H1 (cell line): Measurements from ENCODE around the gene TKTL2. TPM values are rescaled to one million over a fixed set of nuclear protein-coding genes. Genes with fewer than 3 reads are reported as not detected.

Experiments
- CTCF ChIA-PET: fragments of 300-600 bp; sonication (Branson Sonifier 250); formaldehyde crosslinking; loops from one replicate; lab custom pipeline; 2021; ENCODE audit not compliant: partially characterized antibody; lab: Charles Lee
- POLR2A ChIA-PET: fragments of 300-600 bp; sonication (Branson Sonifier 250); formaldehyde crosslinking; loops from one replicate; lab custom pipeline; 2021; ENCODE audit warnings: inconsistent platforms; ENCODE audit not compliant: partially characterized antibody; lab: Charles Lee
- DNase-seq, 2 experiments: peaks; one replicate each; pipeline versions ENCODE4 v3.0.0 to v3.0.0-alpha.2; 2010 to 2022; ENCODE audit warnings: low spot score in 2 of 2, low read depth in 1 of 2, mixed read lengths in 1 of 2
- FAIRE-seq: peaks from 2 replicates; lab custom pipeline; 2011; peaks lifted over from hg19 to GRCh38; lab: Jason Lieb, UNC
- H2AFZ ChIP-seq: 2 replicates; pipeline ENCODE4 v1.8.1; 2012; ENCODE audit warnings: low read length, inconsistent platforms
- H2AK5ac ChIP-seq: 2 replicates; pipeline ENCODE4 v1.6.1; 2013; ENCODE audit warnings: low read depth, low read length
- H2BK120ac ChIP-seq: replicated peaks from 2 replicates; pipeline ENCODE3; 2013; ENCODE audit warnings: low read depth, low read length, inconsistent platforms
- H2BK12ac ChIP-seq: 2 replicates; pipeline ENCODE4 v1.6.1; 2013; ENCODE audit warnings: low read depth, low read length
- H2BK15ac ChIP-seq: 2 replicates; pipeline ENCODE4 v1.6.1; 2013; ENCODE audit warnings: low read length
- H2BK20ac ChIP-seq: 2 replicates; pipeline ENCODE4 v1.6.1; 2013; ENCODE audit warnings: low read length
- H2BK5ac ChIP-seq: 2 replicates; pipeline ENCODE4 v1.6.1; 2013; ENCODE audit warnings: low read depth, low read length
- H3K14ac ChIP-seq: 2 replicates; pipeline ENCODE4 v1.6.1; 2013; ENCODE audit warnings: inconsistent platforms; ENCODE audit not compliant: insufficient read length
- H3K18ac ChIP-seq: 2 replicates; pipeline ENCODE4 v1.6.1; 2013; ENCODE audit warnings: low read length; ENCODE audit errors: extremely low read depth
- H3K23ac ChIP-seq: 2 replicates; pipeline ENCODE4 v1.6.1; 2013; ENCODE audit warnings: inconsistent platforms; ENCODE audit not compliant: insufficient read length
- H3K23me2 ChIP-seq: 2 replicates; pipeline ENCODE4 v1.6.1; 2013; ENCODE audit warnings: low read depth, low read length
- H3K27ac ChIP-seq: 2 replicates; pipeline ENCODE4 v1.6.1; 2011; ENCODE audit warnings: low read depth, low read length, inconsistent platforms
- H3K27me3 ChIP-seq, 4 experiments: replicated peaks in 1 of 4; 1 replicate in 1 of 4; 2 replicates in 3 of 4; pipeline versions ENCODE4 v1.6.1 to v1.8.1; 2011 to 2013; ENCODE audit warnings: low read length in 3 of 4, mild to moderate bottlenecking in 3 of 4, inconsistent platforms in 2 of 4, mixed read lengths in 2 of 4, moderate library complexity in 1 of 4; ENCODE audit not compliant: control insufficient read depth in 3 of 4, insufficient read depth in 3 of 4; ENCODE audit errors: extremely low read depth in 1 of 4
- H3K36me3 ChIP-seq, 4 experiments: 2 replicates each; pipeline versions ENCODE4 v1.6.1 to v1.8.1; 2011 to 2013; ENCODE audit warnings: mild to moderate bottlenecking in 4 of 4, low read length in 3 of 4, moderate library complexity in 2 of 4, control low read depth in 1 of 4, inconsistent platforms in 1 of 4; ENCODE audit not compliant: insufficient read depth in 4 of 4, control insufficient read depth in 2 of 4
- H3K4ac ChIP-seq: replicated peaks from 2 replicates; pipeline ENCODE3; 2013; ENCODE audit warnings: low read length, low read depth, mixed read lengths, inconsistent platforms; ENCODE audit not compliant: insufficient read length
- H3K4me1 ChIP-seq, 4 experiments: replicated peaks in 1 of 4; 1 replicate in 1 of 4; 2 replicates in 3 of 4; pipeline versions ENCODE4 v1.6.1 to v1.8.1; 2011 to 2013; ENCODE audit warnings: low read length in 3 of 4, inconsistent platforms in 2 of 4, mixed read lengths in 1 of 4; ENCODE audit not compliant: insufficient read depth in 4 of 4, control insufficient read depth in 3 of 4
- H3K4me2 ChIP-seq, 2 experiments: 2 replicates each; pipeline versions ENCODE4 v1.6.1 to v1.8.1; 2011 to 2013; ENCODE audit warnings: low read depth in 2 of 2, low read length in 2 of 2, control low read depth in 1 of 2, inconsistent platforms in 1 of 2, mild to moderate bottlenecking in 1 of 2; ENCODE audit not compliant: insufficient read depth in 1 of 2
- H3K4me3 ChIP-seq, 4 experiments: fragments of 200-600, 300-600 bp in 1 of 4; sonication (generic), shearing (Covaris generic), sonication (Bioruptor Twin) in 1 of 4; 2 replicates each; pipeline versions ENCODE4 v1.5.1 to v1.8.1; 2011 to 2016; ENCODE audit warnings: low read length in 4 of 4, low read depth in 3 of 4, control low read depth in 2 of 4, inconsistent platforms in 2 of 4, mild to moderate bottlenecking in 2 of 4, mixed read lengths in 1 of 4, moderate library complexity in 1 of 4; ENCODE audit not compliant: insufficient read depth in 2 of 4; ENCODE audit errors: extremely low read depth in 1 of 4
- H3K56ac ChIP-seq: replicated peaks from 2 replicates; pipeline ENCODE3; 2013; ENCODE audit warnings: low read depth, mild to moderate bottlenecking, mixed read lengths, low read length, inconsistent platforms; ENCODE audit not compliant: insufficient read length
- H3K79me1 ChIP-seq: 2 replicates; pipeline ENCODE4 v1.6.1; 2013; ENCODE audit warnings: low read depth, low read length, control low read depth
- H3K79me2 ChIP-seq, 2 experiments: 2 replicates each; pipeline versions ENCODE4 v1.6.1 to v1.8.1; 2012 to 2013; ENCODE audit warnings: low read length in 2 of 2, mild to moderate bottlenecking in 2 of 2, inconsistent platforms in 1 of 2; ENCODE audit not compliant: insufficient read depth in 2 of 2, control insufficient read depth in 1 of 2
- H3K9ac ChIP-seq, 4 experiments: replicated peaks in 1 of 4; 1 replicate in 1 of 4; 2 replicates in 3 of 4; pipeline versions ENCODE4 v1.6.1 to v1.8.1; 2011 to 2013; ENCODE audit warnings: low read depth in 3 of 4, low read length in 3 of 4, control low read depth in 2 of 4, mild to moderate bottlenecking in 2 of 4, moderate library complexity in 2 of 4, inconsistent platforms in 1 of 4; ENCODE audit errors: extremely low read depth in 1 of 4
- H3K9me3 ChIP-seq, 2 experiments: 2 replicates each; pipeline versions ENCODE4 v1.6.1 to v1.8.1; 2012 to 2013; ENCODE audit warnings: mild to moderate bottlenecking in 2 of 2, moderate library complexity in 2 of 2, control low read depth in 1 of 2, inconsistent platforms in 1 of 2, low read depth in 1 of 2, low read length in 1 of 2, mixed read lengths in 1 of 2; ENCODE audit not compliant: insufficient read depth in 2 of 2
- H4K20me1 ChIP-seq, 2 experiments: replicated peaks in 1 of 2; 2 replicates each; pipeline versions ENCODE3 to v1.8.1; 2011 to 2013; ENCODE audit warnings: inconsistent platforms in 2 of 2, low read length in 2 of 2, mild to moderate bottlenecking in 1 of 2; ENCODE audit not compliant: insufficient read depth in 2 of 2, control insufficient read depth in 1 of 2
- H4K5ac ChIP-seq: 2 replicates; pipeline ENCODE4 v1.6.1; 2013; ENCODE audit warnings: low read length, low read depth, mixed read lengths, inconsistent platforms; ENCODE audit not compliant: insufficient read length
- H4K8ac ChIP-seq: 2 replicates; pipeline ENCODE4 v1.8.0; 2013; ENCODE audit warnings: mild to moderate bottlenecking, moderate library complexity, low read length, inconsistent platforms; ENCODE audit not compliant: insufficient read depth; ENCODE audit errors: extremely low read depth
- H4K91ac ChIP-seq: replicated peaks from 2 replicates; pipeline ENCODE3; 2013; ENCODE audit warnings: low read length, mixed read lengths, inconsistent platforms; ENCODE audit not compliant: insufficient read length
- BACH1 ChIP-seq: IDR thresholded peaks from 2 replicates; pipeline ENCODE4 v1.6.1; 2012; ENCODE audit warnings: low read length, improper control_type of control experiment
- BRCA1 ChIP-seq: IDR thresholded peaks from 2 replicates; pipeline ENCODE4 v1.6.1; 2012; ENCODE audit warnings: low read depth, low read length, improper control_type of control experiment
- FOSL1 ChIP-seq: IDR thresholded peaks from 2 replicates; pipeline ENCODE4 v1.6.1; 2011; ENCODE audit warnings: mild to moderate bottlenecking, low read depth, low read length, moderate library complexity; ENCODE audit not compliant: insufficient read depth
- MAFK ChIP-seq: IDR thresholded peaks from 2 replicates; pipeline ENCODE4 v1.6.1; 2012; ENCODE audit warnings: low read depth, mild to moderate bottlenecking, improper control_type of control experiment, low read length
- POLR2AphosphoS5 ChIP-seq: IDR thresholded peaks from 2 replicates; pipeline ENCODE4 v1.6.1; 2011; ENCODE audit warnings: low read depth, low read length
- POU5F1 ChIP-seq: IDR thresholded peaks from 2 replicates; pipeline ENCODE4 v1.6.1; 2011; ENCODE audit warnings: low read depth, mild to moderate bottlenecking, low read length, moderate library complexity
- SIRT6 ChIP-seq: IDR thresholded peaks from one replicate; pipeline ENCODE4 v1.7.1; 2012; ENCODE audit warnings: low read length, inconsistent platforms
- SP2 ChIP-seq: IDR thresholded peaks from 2 replicates; pipeline ENCODE4 v1.6.1; 2012; ENCODE audit warnings: mild to moderate bottlenecking, low read length, inconsistent platforms
- TAF7 ChIP-seq: optimal IDR thresholded peaks from 2 replicates; pipeline ENCODE3; 2011; ENCODE audit warnings: low read depth, mild to moderate bottlenecking, inconsistent platforms, low read length, moderate library complexity, borderline replicate concordance
- WGBS, 2 experiments: shearing (Covaris generic) in 1 of 2; methylation state at CpG; one replicate each; pipeline versions ENCODE4 v1.1.6 to v1.1.7; 2013 to 2015; ENCODE audit warnings: low lambda C conversion rate in 2 of 2, mixed read lengths in 2 of 2, inconsistent platforms in 1 of 2, low coverage in 1 of 2, missing lambda C conversion rate in 1 of 2; ENCODE audit not compliant: insufficient replicate concordance in 2 of 2, insufficient coverage in 1 of 2, insufficient read length in 1 of 2; ENCODE audit errors: extremely low coverage in 1 of 2, missing lambda C conversion rate in 1 of 2; 5-methylcytosine and 5-hydroxymethylcytosine counted together
- polyA plus RNA-seq, 7 experiments: library from polyadenylated mRNA; depleted of rRNA in 3 of 7; stranded (reverse) in 5 of 7; unstranded in 2 of 7; fragments of >200 nt in 5 of 7; fragments of 200-250 nt in 2 of 7; gene quantifications; 1 replicate in 5 of 7; 2 replicates in 1 of 7; 4 replicates in 1 of 7; pipeline versions ENCODE4 v1.2.1 to v1.2.3, GENCODE V29; 2011 to 2013; ENCODE audit warnings: missing spikeins in 2 of 7, mixed read lengths in 2 of 7
- total RNA-seq: library from RNA; stranded (reverse); fragmentation: NEBNext Ultra II Directional; extraction: Animal tissue kit (Norgen Biotek cat#: 25700); gene quantifications from 2 replicates; pipeline ENCODE4 v1.2.1, GENCODE V29; 2021

TKTL2 gene
- total and polyA plus RNA-seq, 2 of the 8 experiments (the other 6 are each of a cell fraction or from before 2014, with no cell fraction given), result not detected

GRCh38 chr4:163485589-163485988 is 12.0 kb upstream of the TKTL2 start:
- no peak overlapping the region for H3K18ac ChIP-seq
- 91% methylated on average over 2 of the region's 2 CpGs; no CpG with 5 or more reads in 1 of the 2 experiments for WGBS, 2 experiments
- no peak overlapping the region for H3K56ac ChIP-seq
- H3K27me3 ChIP-seq, result no peaks in the 10 kb centered on the region
- H2AK5ac ChIP-seq, result no peak overlapping the region
- H4K5ac ChIP-seq, result no peak overlapping the region
- no peak overlapping the region for H4K8ac ChIP-seq
- H2BK20ac ChIP-seq, result no peak overlapping the region
- H3K27ac ChIP-seq, result no peak overlapping the region
- no peak overlapping the region for H2BK12ac ChIP-seq
- H4K20me1 ChIP-seq, result no peaks in the 10 kb centered on the region
- H3K23ac ChIP-seq, result no peak overlapping the region
- H4K91ac ChIP-seq, result no peak overlapping the region
- H3K36me3 ChIP-seq, result no peaks in the 10 kb centered on the region
- no peaks in the 10 kb centered on the region for H3K79me1 ChIP-seq
- 0 out of 2 replicates have a peak, but pooled peaks cover 2% of the 10 kb centered on the region for H3K23me2 ChIP-seq
- H2AFZ ChIP-seq, result peak overlapping the region; percentile 77; the same call in 1 of the 2 replicates
- H3K4ac ChIP-seq, result no peak overlapping the region
- H3K14ac ChIP-seq, result no peak overlapping the region
- H3K9me3 ChIP-seq, result peaks cover 0 to 3% of the 10 kb centered on the region in 2 experiments; a peak in 1 of 4 replicates
- no peak overlapping the region for H2BK15ac ChIP-seq
- H3K4me3 ChIP-seq, result no peak overlapping the region
- H3K4me2 ChIP-seq, result no peak overlapping the region
- H2BK5ac ChIP-seq, result no peak overlapping the region
- no peak for DNase-seq
- H3K4me1 ChIP-seq, result peaks cover 0 to 4% (median 1%) of the 10 kb centered on the region in 4 experiments; a peak in 2 of 7 replicates
- ChIA-PET POLR2A (interaction anchor here (1.0 to 2.6 kb wide), 3 partner anchors 8 to 61 kb away, joined by 3 to 25 read pairs (median 4); partner anchors contain the start of gene TMA16), CTCF (interaction anchor here (0.5 to 3.8 kb wide), 18 partner anchors 9 to 442 kb away, joined by 3 to 26 read pairs (median 4); partner anchors contain the start of gene TMA16)
- no peaks in the 10 kb centered on the region for H3K79me2 ChIP-seq
- no peak for TF ChIP-seq TAF7
- no peak for TF ChIP-seq FOSL1
- no peak for TF ChIP-seq POU5F1
- TF ChIP-seq MAFK, result no peak
- TF ChIP-seq BACH1, result no peak
- no peak for TF ChIP-seq SP2
- TF ChIP-seq SIRT6, result no peak
- no peak for TF ChIP-seq BRCA1
- no peak for TF ChIP-seq POLR2AphosphoS5
- H3K9ac ChIP-seq, result no peak overlapping the region
- no peak overlapping the region for H2BK120ac ChIP-seq
- no peak for FAIRE-seq
